Smooth muscle cell (in vitro differentiated cells): ENCODE data around the gene ZNF629. TPM values are rescaled to one million over a fixed set of nuclear protein-coding genes. Genes with fewer than 3 reads are reported as not detected.

Experiments
- DNase-seq: peaks from one replicate; lab custom pipeline; 2025; ENCODE audit not compliant: unreplicated experiment; lab: John Stamatoyannopoulos, UW
- H2AFZ ChIP-seq: fragments of 200-600 bp; sonication (generic); 2 replicates; pipeline ENCODE4 v1.6.0; 2016; ENCODE audit warnings: antibody characterized with exemption, low read depth, mild to moderate bottlenecking
- H3F3A ChIP-seq: fragments of 200-600 bp; sonication (generic); 2 replicates; pipeline ENCODE4 v1.6.0; 2017; ENCODE audit warnings: antibody characterized with exemption, low read depth
- H3K27ac ChIP-seq: fragments of 200-600 bp; sonication (generic); 2 replicates; pipeline ENCODE4 v1.5.1; 2016; ENCODE audit warnings: low read depth, mild to moderate bottlenecking
- H3K27me3 ChIP-seq: fragments of 200-600 bp; sonication (generic); 2 replicates; pipeline ENCODE4 v1.6.1; 2016; ENCODE audit warnings: low read depth, mild to moderate bottlenecking
- H3K36me3 ChIP-seq: fragments of 200-600 bp; sonication (generic); 2 replicates; pipeline ENCODE4 v1.5.1; 2016; ENCODE audit warnings: low read depth
- H3K4me1 ChIP-seq: fragments of 200-600 bp; sonication (generic); 2 replicates; pipeline ENCODE4 v1.5.1; 2016; ENCODE audit warnings: low read depth
- H3K4me2 ChIP-seq: fragments of 200-600 bp; sonication (generic); 2 replicates; pipeline ENCODE4 v1.6.0; 2016; ENCODE audit warnings: mild to moderate bottlenecking
- H3K4me3 ChIP-seq: fragments of 200-600 bp; sonication (generic); 2 replicates; pipeline ENCODE4 v1.5.1; 2016; ENCODE audit warnings: mild to moderate bottlenecking
- H3K79me2 ChIP-seq: fragments of 200-600 bp; sonication (generic); 2 replicates; pipeline ENCODE4 v1.6.0; 2016; ENCODE audit warnings: low read depth, mild to moderate bottlenecking
- H3K9ac ChIP-seq: fragments of 200-600 bp; sonication (generic); 2 replicates; pipeline ENCODE4 v1.6.0; 2016; ENCODE audit warnings: low read depth
- H3K9me3 ChIP-seq: fragments of 200-600 bp; sonication (generic); replicated peaks from 2 replicates; pipeline ENCODE4 v1.5.1; 2016; ENCODE audit warnings: low read depth
- H4K20me1 ChIP-seq: fragments of 200-600 bp; sonication (generic); 2 replicates; pipeline ENCODE4 v1.6.0; 2016; ENCODE audit warnings: low read depth
- CTCF ChIP-seq: fragments of 200-600 bp; sonication (generic); IDR thresholded peaks from 2 replicates; pipeline ENCODE4 v1.5.1; 2017; ENCODE audit warnings: borderline replicate concordance, mild to moderate bottlenecking, antibody characterized with exemption; ENCODE audit not compliant: insufficient read depth, poor library complexity, severe bottlenecking
- WGBS: methylation state at CpG from one replicate; pipeline ENCODE4 v1.1.7; 2016; ENCODE audit warnings: low lambda C conversion rate; 5-methylcytosine and 5-hydroxymethylcytosine counted together
- polyA plus RNA-seq: library from polyadenylated mRNA; unstranded; fragments of >200 nt; fragmentation: Nextera tagmentation; extraction: Ambion mirVana; gene quantifications from 2 replicates; pipeline ENCODE4 v1.2.1, GENCODE V29; 2016
- total RNA-seq: library from RNA; depleted of rRNA; stranded (reverse); fragments of >200 nt; gene quantifications from 2 replicates; pipeline ENCODE4 v1.2.3, GENCODE V29; 2014

The ZNF629 gene
- total and polyA plus RNA-seq, 2 experiments from 2014 or later, result 11.6 to 13.4 TPM

GRCh38 chr16:30766933-30767284, 20.1 kb downstream of the ZNF629 start:
- TF ChIP-seq CTCF, result no peak
- WGBS, result 95% methylated on average over 4 of the region's 4 CpGs
- Histone ChIP-seq H3K9me3 (no peaks in the 10 kb centered on the region), H3F3A (no peaks in the 10 kb centered on the region), H4K20me1 (peaks cover 8% of the 10 kb centered on the region), H3K4me1 (peaks cover 11% of the 10 kb centered on the region), H3K27ac (no peak overlapping the region), H3K27me3 (no peaks in the 10 kb centered on the region), H3K36me3 (peaks cover 13% of the 10 kb centered on the region), H3K4me2 (no peak overlapping the region), H3K4me3 (no peak overlapping the region), H3K79me2 (peaks cover 31% of the 10 kb centered on the region), H2AFZ (no peak overlapping the region), H3K9ac (no peak overlapping the region)
- DNase-seq, result no peak

DNA sequence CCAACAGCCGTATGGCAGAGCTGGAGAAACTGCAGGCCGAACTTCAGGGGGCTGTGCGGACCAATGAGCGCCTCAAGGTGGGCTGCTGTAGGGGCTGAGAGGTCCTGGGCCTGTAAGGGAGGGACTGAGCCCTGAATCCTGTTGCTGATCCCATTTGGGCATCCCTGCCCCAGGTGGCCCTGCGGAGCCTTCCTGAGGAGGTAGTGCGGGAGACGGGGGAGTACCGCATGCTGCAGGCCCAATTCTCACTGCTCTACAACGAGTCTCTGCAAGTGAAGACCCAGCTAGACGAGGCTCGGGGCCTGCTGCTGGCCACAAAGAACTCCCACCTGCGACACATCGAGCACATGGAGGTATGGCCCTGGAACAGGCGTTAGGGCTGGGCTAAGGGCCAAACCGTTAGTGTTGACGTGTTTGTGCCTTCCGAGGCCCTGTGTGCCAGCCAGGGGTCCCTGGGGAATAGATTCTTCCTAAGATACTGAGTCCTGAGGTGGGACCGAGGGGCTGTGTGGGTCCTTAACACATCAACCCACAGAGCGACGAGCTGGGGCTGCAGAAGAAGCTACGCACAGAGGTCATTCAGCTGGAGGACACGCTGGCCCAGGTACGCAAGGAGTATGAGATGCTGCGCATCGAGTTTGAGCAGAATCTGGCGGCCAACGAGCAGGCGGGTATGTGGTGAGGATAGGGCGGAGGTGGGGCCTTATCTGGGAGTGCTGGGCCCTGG, 20.6 kb downstream of the ZNF629 start:
- DNase-seq, result no peak
- TF ChIP-seq CTCF, result no peak
- H3K79me2 ChIP-seq, result peaks cover 31% of the 10 kb centered on the region
- no peak overlapping the region for H2AFZ ChIP-seq
- 97% methylated on average over 29 of the region's 29 CpGs for WGBS
- H3K27ac ChIP-seq, result no peak overlapping the region
- H3K9me3 ChIP-seq, result no peaks in the 10 kb centered on the region
- H3K36me3 ChIP-seq, result peaks cover 13% of the 10 kb centered on the region
- H3K9ac ChIP-seq, result no peak overlapping the region
- peaks cover 11% of the 10 kb centered on the region for H3K4me1 ChIP-seq
- H3K4me2 ChIP-seq, result no peak overlapping the region
- H3K27me3 ChIP-seq, result no peaks in the 10 kb centered on the region
- H4K20me1 ChIP-seq, result peaks cover 8% of the 10 kb centered on the region
- H3K4me3 ChIP-seq, result no peak overlapping the region
- no peaks in the 10 kb centered on the region for H3F3A ChIP-seq

- Histone ChIP-seq H3K79me2 (peaks cover 31% of the 10 kb centered on the region), H3K27me3 (no peaks in the 10 kb centered on the region), H3K9ac (no peak overlapping the region), H2AFZ (no peak overlapping the region), H4K20me1 (peaks cover 8% of the 10 kb centered on the region), H3K36me3 (peaks cover 8% of the 10 kb centered on the region), H3F3A (peaks cover 8% of the 10 kb centered on the region), H3K4me3 (no peak overlapping the region), H3K27ac (no peak overlapping the region), H3K9me3 (no peaks in the 10 kb centered on the region), H3K4me2 (no peak overlapping the region), H3K4me1 (peaks cover 17% of the 10 kb centered on the region)
- no peak for TF ChIP-seq CTCF
- no peak for DNase-seq
- WGBS, result 98% methylated on average over 12 of the region's 12 CpGs
These were observed 22.1 kb downstream of the ZNF629 start for GRCh38 chr16:30764816-30765465.
